GM19035 (cell line): ENCODE results near the gene TSC22D2.
"Not testable (repeated sequence)": the region's sequence is repeated elsewhere in the genome, so short reads cannot be mapped to it uniquely, and the experiment has no call there.

Source experiments
- ATAC-seq: cut with Tn5 transposase; IDR thresholded peaks from one replicate; pipeline ENCODE4 v1.9.1; 2021; ENCODE audit not compliant: unreplicated experiment

The TSC22D2 gene

GRCh38 chr3:150446470-150446977 is 38.4 kb downstream of the TSC22D2 start:
- ATAC-seq, result no peak

- no peak for ATAC-seq
Observed at GRCh38 chr3:150447084-150447483, 39.0 kb downstream of the TSC22D2 start.

DNA sequence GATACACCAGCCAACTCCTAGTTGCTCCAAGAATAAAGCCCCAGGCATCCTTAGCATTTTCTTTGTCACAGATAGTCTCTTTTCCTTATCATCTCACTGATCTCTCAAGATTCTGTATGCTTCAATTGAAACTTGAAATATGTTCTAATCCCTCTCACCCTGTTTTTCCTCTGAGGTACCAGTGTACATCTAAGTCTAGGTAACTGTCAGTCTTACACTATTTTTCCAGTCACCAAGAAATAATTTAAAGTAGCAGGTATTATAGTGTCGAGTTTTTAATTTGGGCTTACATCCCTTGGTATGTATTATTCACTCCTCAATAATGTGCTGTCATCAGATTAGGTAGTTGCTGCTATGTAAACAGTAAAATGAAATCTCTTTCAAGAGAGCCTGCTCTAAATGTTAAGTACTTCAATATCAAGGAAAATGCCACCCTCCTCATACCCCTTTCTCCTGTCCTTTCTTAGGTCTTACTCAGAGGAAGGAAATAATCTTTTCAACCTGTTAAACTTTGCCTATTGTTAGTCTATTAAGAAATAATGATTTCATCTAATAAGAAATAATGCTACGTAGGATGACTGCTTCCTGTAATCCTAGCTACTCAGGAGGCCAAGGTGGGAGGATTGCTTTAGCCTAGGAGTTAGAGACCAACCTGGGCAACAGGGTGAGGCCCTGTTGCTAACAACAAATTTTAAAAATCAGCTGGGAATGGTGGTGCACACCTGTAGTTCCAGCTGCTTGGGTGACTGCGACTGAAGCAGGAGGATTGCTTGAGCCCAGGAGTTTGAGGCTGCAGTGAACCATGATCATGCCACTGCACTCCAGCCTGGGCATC is 39.8 kb downstream of the TSC22D2 start:
- no peak for ATAC-seq

GRCh38 chr3:150449169-150449721 is 41.1 kb downstream of the TSC22D2 start:
- no peak for ATAC-seq

- no peak for ATAC-seq
Observed at GRCh38 chr3:150450916-150451315, 42.8 kb downstream of the TSC22D2 start.

DNA sequence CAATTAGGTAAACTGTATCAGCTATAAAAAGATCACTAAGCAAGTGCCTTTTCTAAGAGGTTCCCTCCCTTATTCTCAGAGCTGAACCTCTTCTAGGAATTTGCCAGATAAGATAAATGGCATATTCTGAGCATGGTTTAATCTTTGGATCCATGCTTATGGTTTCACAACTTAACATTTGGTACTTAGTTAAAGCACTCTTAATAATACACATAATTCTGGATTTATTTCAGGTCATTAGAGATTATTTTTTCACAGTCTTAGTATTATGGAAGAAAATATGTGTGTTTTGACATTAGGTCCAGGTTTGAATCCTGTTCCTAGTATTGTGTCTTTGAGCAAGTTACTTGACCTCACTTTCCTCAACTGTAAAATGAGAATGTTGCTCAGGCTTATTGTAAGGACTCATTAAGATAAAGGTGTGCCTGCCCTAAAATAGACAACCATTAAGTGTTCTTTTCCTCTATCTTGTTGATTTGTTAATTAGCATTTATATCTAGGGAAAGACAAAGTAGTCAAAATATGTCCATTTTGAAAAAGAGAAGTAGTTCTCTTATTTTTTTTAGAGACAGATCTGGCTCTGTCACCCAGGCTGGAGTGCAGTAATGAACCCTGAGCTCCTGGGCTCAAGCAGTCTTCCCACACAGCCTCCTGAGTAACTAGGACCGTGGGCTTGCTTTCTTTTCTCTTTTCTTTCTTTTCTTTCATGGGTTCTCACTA is 43.4 kb downstream of the TSC22D2 start:
- no peak for ATAC-seq

GRCh38 chr3:150453353-150453752 is 45.3 kb downstream of the TSC22D2 start:
- no peak for ATAC-seq

- ATAC-seq, result no peak
Observed at GRCh38 chr3:150454085-150454484, 46.0 kb downstream of the TSC22D2 start.

DNA sequence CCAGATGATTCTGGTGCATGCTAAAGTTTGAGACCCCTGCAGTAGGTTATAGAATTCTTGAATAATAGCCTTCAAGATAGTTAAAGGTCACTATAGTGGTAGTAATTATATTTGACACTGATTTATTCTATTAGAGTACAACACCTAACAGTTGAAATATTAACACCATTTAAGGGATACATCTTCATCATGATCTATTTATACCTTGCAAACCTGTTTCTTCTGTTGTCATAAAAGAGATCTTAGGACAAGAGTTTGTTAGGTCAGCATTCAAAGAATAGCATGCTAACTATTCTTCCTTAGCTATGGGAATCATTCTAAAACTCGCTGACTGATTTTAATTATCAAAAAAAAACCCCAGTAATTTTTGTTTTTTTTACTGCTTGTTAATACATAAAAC is 46.5 kb downstream of the TSC22D2 start:
- no peak for ATAC-seq

GRCh38 chr3:150455341-150455740 is 47.2 kb downstream of the TSC22D2 start:
- ATAC-seq, result no peak

GRCh38 chr3:150458001-150458400 is 49.9 kb downstream of the TSC22D2 start:
- no peak for ATAC-seq

- no peak for ATAC-seq
Observed at GRCh38 chr3:150460484-150460883, 52.4 kb downstream of the TSC22D2 start.

DNA sequence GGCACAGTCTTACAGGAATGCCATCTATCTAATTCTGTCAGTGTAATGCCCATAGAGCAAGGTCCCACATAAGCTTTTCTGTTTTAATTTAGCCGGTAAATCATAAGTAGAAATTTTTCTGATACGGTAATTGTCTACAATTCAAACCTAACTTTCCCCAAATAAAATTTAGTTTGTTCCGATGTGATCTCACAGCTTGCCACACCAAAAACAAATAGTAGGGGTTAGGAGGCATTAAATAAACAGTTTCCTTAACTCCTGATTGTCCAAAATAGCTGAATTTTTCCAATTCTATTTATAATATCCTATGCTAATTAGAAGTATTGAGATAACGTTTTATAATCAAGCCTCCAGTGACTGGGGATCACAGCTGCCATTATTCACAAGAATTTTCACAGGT is 53.3 kb downstream of the TSC22D2 start:
- ATAC-seq, result no peak

- no peak for ATAC-seq
Observed at GRCh38 chr3:150462108-150462507, 54.0 kb downstream of the TSC22D2 start.

GRCh38 chr3:150464684-150465083 is 56.6 kb downstream of the TSC22D2 start:
- no peak for ATAC-seq

DNA sequence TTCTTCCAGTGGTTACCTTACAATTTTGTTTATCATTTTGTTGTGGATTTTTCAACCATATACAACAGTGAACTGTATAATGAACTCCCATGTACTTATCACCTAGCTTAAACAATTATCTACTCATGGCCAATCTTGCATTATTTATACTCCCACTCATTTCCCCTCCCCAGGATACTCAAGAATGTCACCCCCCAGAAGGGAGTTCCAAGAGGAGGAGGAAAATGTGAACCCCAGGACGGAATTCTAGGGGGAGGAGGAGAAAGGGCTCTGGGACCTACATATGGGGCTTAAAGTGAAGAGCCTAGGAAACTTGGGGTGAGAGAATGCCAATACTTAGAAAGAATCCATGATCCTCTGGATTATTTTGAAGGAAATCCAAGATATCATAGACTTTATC is 59.3 kb downstream of the TSC22D2 start:
- no peak for ATAC-seq

DNA sequence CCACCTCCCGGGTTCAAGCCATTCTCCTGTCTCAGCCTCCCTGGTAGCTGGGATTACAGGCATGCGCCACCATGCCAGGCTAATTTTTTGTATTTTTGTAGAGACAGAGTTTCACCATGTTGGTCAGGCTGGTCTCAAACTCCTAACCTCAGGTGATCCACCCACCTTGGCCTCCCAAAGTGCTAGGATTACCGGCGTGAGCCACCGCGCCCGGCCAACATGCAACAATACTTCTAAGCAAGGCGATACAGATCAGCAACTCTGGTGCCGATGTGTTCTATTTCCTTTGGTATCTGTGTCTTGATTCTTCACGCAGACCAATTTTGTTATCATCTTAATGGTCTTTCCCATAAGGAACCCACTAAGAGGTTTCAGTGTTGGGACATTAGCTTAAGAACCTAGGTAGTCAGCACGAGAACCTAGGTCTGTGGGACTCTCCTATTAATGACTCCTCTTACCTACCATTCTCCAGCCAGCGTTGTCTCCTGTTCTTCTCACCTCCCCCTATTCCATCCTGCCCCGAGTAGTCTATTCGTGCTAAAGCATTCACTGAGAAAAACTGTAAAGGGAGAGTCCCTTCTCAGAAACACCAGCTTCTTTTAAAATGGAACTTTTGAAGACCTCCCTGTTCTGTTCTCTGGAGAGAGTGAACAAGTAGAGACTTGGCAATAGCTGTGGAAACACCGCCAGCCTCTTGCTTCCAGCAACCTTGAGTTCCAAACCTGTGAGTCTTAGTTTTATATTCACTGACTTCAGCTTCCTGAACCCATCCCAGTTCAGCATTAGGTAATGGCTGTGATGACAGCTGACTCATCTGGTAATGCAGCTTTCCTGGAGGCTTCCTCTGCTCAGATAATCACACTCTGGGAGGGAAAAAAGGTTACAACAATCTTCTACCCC is 61.2 kb downstream of the TSC22D2 start:
- ATAC-seq, result no peak

DNA sequence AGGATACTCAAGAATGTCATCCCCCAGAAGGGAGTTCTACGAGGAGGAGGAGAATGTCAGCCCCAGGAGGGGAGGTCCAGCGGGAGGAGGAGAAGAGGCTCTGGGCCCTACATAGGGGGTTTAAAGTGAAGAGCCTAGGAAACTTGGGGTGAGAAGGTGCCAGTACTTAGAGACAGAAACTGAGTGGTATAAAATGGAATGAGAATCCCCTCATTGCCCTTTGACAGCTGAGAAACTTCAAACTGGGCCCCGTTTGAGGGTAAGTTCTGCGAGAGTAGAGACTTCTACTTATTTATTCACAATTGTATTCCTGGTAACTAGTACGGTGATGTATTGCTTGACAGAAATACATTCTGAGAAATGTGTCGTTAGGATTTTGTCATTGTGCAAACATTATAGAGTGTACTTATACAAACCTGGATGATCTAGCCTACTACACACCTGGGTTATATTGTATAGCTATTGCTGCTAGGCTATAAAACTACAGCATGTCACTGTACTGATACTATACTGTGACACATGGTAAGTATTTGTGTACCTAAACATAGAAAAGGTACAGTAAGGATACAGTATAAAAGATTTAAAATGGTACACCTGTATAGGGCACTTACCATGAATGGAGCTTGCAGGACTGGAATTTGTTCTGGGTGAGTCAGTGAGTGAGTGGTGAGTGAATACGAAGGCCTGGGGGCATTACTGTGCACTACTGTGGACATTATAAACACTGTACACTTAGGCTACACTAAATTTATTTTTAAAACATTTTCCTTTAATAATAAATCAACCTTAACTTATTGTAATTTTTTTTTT is 62.0 kb downstream of the TSC22D2 start:
- no peak for ATAC-seq

- ATAC-seq, result no peak
Observed at GRCh38 chr3:150472421-150472820, 64.3 kb downstream of the TSC22D2 start.

DNA sequence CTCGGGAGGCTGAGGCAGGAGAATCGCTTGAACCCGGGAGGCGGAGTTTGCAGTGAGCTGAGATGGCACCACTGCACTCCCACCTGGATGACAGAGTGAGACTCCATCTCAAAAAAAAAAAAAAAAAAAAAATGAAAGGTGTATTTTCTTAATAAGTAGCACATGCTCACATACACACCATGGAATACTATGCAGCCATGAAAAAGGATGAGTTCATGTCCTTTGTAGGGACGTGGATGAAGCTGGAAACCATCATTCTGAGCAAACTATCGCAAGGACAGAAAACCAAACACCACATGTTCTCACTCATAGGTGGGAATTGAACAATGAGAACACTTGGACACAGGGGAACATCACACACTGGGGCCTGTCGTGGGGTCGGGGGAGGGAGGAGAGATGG is 65.1 kb downstream of the TSC22D2 start:
- ATAC-seq, result not testable (repeated sequence)
